Measurements from ENCODE around the gene DNAAF3.
A peak's percentile ranks its signal among the peaks of the same experiment; 100 is the strongest.

DNAAF3 gene

GRCh38 chr19:55116859-55117662 is 49.4 kb downstream of the DNAAF3 start, which contains the start of gene PPP1R12C:
Gene PPP1R12C, minus strand, starts transcription at chr19:55117637. Its CDS starts 94 bp downstream, at chr19:55117543.
- DNase-seq = no peak
- TF ChIP-seq CTCF (IDR thresholded peaks at IDR 0.05; ENCODE audit: low read depth, low read length, missing control alignments) = no peak
- Histone ChIP-seq H3K27me3 (replicated peaks) (no peaks in the 10 kb centered on the region), H3K27ac (peak within 1 kb of the TSS; percentile 80), H3K4me3 (ENCODE audit: low read depth, low read length) (peak within 1 kb of the TSS; percentile 92), H3K36me3 (replicated peaks) (peaks cover 4% of the 10 kb centered on the region)
- in situ Hi-C loops (cut with HindIII; ENCODE audit: low pct_ligation_motif_present, low sequenced_read_pairs) = loop anchor here (10.0 kb wide), 1 partner anchor 58 kb away; no protein-coding TSS in a partner anchor

GRCh38 chr19:55116232-55116858 is 50.1 kb downstream of the DNAAF3 start:
- no peak for TF ChIP-seq CTCF (IDR thresholded peaks at IDR 0.05; ENCODE audit: low read depth, low read length, missing control alignments)

GRCh38 chr19:55115446-55116065 is 50.9 kb downstream of the DNAAF3 start:
- TF ChIP-seq CTCF (IDR thresholded peaks at IDR 0.05; ENCODE audit: low read depth, low read length, missing control alignments) = no peak
- no peaks in the 10 kb centered on the region for H3K27me3 ChIP-seq (replicated peaks)
- DNase-seq = peak; percentile 43
- peak overlapping the region; percentile 34 for H3K27ac ChIP-seq
- in situ Hi-C loops (cut with HindIII; ENCODE audit: low pct_ligation_motif_present, low sequenced_read_pairs) = loop anchor here (10.0 kb wide), 1 partner anchor 59 kb away; no protein-coding TSS in a partner anchor
- peak overlapping the region; percentile 92 for H3K4me3 ChIP-seq (ENCODE audit: low read depth, low read length)
- H3K36me3 ChIP-seq (replicated peaks) = peaks cover 4% of the 10 kb centered on the region

More at GRCh38 chr19:55116232-55116858, 50.1 kb downstream of the DNAAF3 start:
- peaks cover 4% of the 10 kb centered on the region for H3K36me3 ChIP-seq (replicated peaks)
- H3K27ac ChIP-seq = peak overlapping the region; percentile 63
- peak overlapping the region; percentile 92 for H3K4me3 ChIP-seq (ENCODE audit: low read depth, low read length)
- no peaks in the 10 kb centered on the region for H3K27me3 ChIP-seq (replicated peaks)
- peak; percentile 56 for DNase-seq
- in situ Hi-C loops (cut with HindIII; ENCODE audit: low pct_ligation_motif_present, low sequenced_read_pairs) = loop anchor here (10.0 kb wide), 1 partner anchor 58 kb away; no protein-coding TSS in a partner anchor

GRCh38 chr19:55114566-55115145 is 51.8 kb downstream of the DNAAF3 start:
- in situ Hi-C loops (cut with HindIII; ENCODE audit: low pct_ligation_motif_present, low sequenced_read_pairs) = loop anchor here (10.0 kb wide), 1 partner anchor 60 kb away; no protein-coding TSS in a partner anchor
- no peak for DNase-seq
- TF ChIP-seq CTCF (IDR thresholded peaks at IDR 0.05; ENCODE audit: low read depth, low read length, missing control alignments) = no peak
- H3K4me3 ChIP-seq (ENCODE audit: low read depth, low read length) = no peak overlapping the region
- no peaks in the 10 kb centered on the region for H3K27me3 ChIP-seq (replicated peaks)
- H3K36me3 ChIP-seq (replicated peaks) = peaks cover 4% of the 10 kb centered on the region
- peak overlapping the region; percentile 9 for H3K27ac ChIP-seq

- in situ Hi-C loops (cut with HindIII; ENCODE audit: low pct_ligation_motif_present, low sequenced_read_pairs) = loop anchor here (10.0 kb wide), 1 partner anchor 61 kb away; no protein-coding TSS in a partner anchor
- Histone ChIP-seq H3K27ac (peak overlapping the region; percentile 46), H3K27me3 (replicated peaks) (no peaks in the 10 kb centered on the region), H3K36me3 (replicated peaks) (peaks cover 4% of the 10 kb centered on the region), H3K4me3 (ENCODE audit: low read depth, low read length) (no peak overlapping the region)
- no peak for TF ChIP-seq CTCF (IDR thresholded peaks at IDR 0.05; ENCODE audit: low read depth, low read length, missing control alignments)
- DNase-seq = peak; percentile 88
Observed at GRCh38 chr19:55113570-55114039, 52.8 kb downstream of the DNAAF3 start.

Measured in brain microvascular endothelial cell (primary cell).